Hypothalamus (tissue), 51 donors: ENCODE measurements around the gene CHRNB4.
A peak's percentile ranks its signal among the peaks of the same experiment; 100 is the strongest.
"Not testable (repeated sequence)": the region's sequence is repeated elsewhere in the genome, so short reads cannot be mapped to it uniquely, and the experiment has no call there.

Experiments
- DNase-seq, 51 donors: peaks; one replicate each; lab custom pipeline; 2025; lab: John Stamatoyannopoulos, UW

The CHRNB4 gene

DNA sequence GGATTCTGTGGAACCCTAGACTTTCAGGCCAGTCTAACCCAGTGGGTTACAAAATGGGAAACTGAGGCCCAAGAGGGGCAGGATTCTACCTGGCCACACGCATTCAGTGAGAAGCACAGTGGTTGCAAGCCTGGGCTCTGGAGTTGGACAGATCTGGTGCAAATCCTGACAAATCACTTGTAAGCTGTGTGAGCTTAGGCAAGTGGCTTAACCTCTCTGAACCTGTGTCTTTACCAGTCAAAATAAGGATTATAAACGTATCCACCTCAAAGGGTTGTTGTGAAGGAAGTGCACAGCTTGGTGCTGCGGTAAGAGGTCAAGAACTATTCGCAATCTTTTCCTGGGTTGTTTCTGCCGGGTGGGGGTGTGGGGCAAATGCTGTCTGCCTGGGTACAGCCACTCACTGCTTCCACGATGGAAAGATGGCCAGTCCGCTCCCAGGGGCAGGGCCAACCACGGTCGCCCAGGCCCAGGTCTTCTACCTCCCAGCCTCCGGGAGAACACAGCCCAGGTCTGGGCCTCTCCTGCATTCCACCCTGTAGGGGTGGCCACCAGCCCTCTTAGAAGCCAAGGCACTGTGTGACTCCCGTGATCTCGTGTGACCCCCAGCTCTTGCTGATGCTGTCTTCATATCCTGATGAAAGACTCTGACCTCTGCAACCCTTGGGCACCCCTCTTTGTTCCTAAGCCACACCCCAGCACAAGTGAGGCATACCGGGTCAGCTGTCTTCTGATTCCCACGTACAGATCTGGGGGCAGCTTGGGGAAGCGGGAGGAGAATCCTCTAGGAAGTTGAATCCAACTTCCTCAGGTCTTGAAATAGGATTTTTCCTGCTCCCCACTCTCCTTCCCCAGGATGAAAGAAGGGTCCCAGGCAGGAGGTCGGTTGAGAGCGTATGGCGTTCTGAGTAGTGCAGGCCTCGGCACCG, 21.7 kb downstream of the CHRNB4 start:
- no peak for DNase-seq

GRCh38 chr15:78618490-78618934, 22.5 kb downstream of the CHRNB4 start:
- DNase-seq, result peak in 49 of 51 donors; percentile 2 to 99 (median 61)

GRCh38 chr15:78618064-78618463, 22.9 kb downstream of the CHRNB4 start:
- peak in 1 of 51 donors; percentile 31 for DNase-seq

DNA sequence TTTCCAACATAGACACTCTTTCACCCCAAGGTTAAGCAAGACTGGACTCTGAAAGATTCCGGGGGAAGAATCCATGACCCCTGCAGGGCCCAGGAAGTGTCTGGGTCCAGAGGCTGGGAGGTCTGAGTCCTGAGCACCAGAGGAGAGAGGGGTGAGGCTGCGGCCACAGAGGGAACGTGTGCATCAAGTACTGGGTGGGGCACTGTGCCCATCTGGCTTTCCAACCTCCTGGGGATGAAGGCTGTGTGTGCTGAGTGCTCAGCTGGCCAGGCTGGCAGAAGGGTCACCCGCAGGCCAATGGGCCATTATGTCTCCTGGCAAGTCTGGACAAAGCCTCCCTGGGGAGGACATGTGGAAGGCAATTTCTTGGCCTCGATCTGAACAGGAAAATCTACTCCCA, 23.5 kb downstream of the CHRNB4 start:
- no peak for DNase-seq

DNA sequence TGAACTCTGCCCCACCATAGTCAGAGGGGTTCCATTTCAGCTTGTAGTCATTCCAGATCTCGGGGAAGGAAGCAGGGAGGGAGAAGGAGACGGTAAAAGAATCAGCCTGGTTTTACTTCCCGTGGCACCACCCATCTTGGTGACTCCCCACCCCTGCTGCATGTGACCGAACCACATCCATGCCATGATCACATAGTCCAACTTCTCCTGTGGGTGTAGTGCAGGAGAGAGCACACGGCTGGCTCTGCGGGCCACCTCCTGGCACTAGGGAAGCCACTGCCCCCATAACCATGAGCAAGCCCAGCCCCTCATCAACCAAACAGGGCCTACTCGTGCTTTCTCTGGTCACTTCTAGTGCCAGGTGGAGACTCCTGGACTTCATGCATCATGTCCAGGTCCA, 23.9 kb downstream of the CHRNB4 start:
- no peak for DNase-seq

GRCh38 chr15:78616506-78616905, 24.5 kb downstream of the CHRNB4 start:
- DNase-seq, result no peak

DNA sequence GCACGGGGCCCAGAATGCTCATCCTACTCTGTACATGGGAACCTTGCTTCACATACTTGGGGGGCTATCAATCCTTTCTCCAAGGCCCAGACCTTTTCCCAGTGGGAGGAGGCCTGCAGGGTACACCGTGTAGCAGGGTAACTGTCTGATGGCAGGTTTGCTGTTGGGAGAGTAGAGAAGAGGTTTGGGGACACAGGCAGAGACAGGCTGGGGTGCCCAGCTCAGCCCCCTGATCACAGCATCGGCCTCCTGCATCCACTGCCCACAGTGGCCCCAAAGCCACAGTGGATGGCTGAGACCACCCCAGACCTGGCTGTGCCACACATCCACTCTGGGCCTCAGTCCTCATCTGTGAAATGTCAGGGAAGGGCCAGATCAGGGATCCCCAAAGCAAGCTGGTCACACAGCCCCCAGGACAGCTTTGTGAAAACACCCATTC, 25.8 kb downstream of the CHRNB4 start:
- DNase-seq, result no peak

DNA sequence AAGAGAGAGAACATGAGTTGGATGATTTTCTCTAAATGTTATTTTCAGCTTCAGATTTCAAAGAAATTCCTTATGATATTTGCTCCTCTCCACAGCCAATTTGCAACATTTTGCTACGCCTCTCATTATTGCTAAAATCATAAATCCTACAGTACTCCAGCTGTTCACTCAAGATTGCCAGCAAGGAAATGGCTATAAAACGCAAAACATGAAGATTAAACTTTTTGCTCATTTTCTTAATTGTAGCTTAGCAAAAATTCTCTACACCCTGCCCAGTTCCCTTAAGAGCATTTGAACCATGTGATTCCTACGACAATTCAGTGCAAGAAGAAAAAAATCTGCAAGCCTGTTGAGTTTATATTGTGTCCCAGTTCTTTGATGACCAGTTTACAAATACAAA, 27.0 kb downstream of the CHRNB4 start:
- no peak for DNase-seq

DNA sequence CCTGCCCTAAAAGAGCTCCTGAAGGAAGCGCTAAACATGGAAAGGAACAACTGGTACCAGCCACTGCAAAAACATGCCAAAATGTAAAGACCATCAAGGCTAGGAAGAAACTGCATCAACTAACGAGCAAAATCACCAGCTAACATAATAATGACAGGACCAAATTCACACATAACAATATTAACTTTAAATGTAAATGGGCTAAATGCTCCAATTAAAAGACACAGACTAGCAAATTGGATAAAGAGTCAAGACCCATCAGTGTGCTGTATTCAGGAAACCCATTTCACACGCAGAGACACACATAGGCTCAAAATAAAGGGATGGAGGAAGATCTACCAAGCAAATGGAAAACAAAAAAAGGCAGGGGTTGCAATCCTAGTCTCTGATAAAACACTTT, 31.5 kb downstream of the CHRNB4 start:
- not testable (repeated sequence) for DNase-seq

GRCh38 chr15:78605680-78606079, 35.3 kb downstream of the CHRNB4 start:
- no peak for DNase-seq

DNA sequence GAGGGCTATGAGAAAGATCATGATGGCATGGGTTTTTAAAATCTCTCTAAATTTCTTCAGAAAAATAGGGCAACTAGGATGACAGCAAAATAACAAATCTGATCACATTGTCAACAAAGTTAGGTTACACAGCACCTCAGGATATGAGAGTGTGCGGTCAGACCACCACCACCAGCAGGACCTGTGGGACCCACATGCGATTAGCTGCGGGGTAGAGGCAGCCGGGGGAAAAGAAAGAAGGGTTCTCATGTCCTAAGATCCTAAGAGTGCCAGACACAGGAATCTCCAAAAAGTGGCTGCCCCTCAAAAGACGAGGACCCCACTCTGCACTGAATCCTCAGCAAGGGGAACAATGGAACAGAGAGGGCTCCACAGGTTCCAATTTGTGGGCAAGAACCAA, 35.8 kb downstream of the CHRNB4 start:
- no peak for DNase-seq

- no peak for DNase-seq
Observed at GRCh38 chr15:78604420-78604819, 36.6 kb downstream of the CHRNB4 start.

DNA sequence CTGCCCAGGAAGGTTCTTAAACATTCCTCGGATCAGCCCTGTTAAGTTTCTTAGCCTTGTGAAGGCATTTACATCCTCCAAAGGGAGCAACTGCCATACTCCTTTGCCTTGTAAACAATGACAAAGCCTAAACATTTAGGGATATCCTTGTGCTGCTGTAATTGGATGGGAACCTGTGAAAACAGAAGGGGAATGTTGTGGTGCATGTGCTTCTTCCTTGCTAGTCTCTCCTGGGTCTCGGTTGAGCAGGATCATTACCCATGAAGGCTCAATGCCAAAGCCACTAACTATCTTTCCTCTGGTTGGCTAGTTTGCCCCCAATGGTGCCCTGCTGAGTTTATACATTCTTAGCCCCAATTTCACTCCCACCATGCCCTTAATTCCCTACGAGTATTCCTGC, 37.5 kb downstream of the CHRNB4 start:
- DNase-seq, result no peak

GRCh38 chr15:78599189-78599588, 41.8 kb downstream of the CHRNB4 start:
- DNase-seq, result no peak

- no peak for DNase-seq
Observed at GRCh38 chr15:78598348-78598747, 42.7 kb downstream of the CHRNB4 start.

DNA sequence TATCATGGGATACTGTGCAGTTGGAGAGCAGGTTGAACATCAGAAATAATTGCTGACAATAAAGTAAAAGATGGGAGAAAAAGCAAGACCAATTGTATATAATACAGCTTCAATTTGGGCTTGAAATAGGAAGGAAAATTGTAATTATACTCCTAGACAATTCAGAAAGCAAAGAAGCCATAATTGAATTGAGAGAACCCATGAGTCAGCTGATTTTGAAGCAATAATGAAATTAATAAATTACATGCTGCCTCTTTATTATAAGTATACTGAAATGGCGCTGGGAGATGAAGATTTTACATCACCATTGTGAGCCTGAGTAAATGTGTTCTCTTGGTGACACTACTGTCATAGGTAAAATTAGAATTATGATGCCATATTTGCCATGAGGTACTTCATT, 43.4 kb downstream of the CHRNB4 start:
- DNase-seq, result no peak

DNA sequence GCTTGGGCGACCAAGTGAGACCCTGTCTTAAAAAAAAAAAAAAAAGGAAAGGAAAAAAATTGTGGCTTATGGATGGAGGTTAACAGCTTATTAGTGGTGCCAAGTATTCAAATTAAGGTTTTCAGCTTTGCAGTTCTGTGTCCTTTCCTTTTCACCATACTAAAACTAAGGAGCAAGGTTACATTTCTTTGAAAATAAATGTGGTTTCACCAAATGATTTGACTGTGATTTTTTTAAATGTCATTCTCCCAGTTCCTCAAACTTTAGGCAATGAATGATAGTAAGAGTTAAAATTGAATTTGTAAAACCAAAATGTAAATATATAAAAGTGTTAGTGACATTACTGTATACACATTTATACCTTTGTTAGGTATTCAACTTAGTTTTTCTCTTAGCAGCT, 66.1 kb downstream of the CHRNB4 start:
- no peak for DNase-seq
